ENCODE measurements around the gene DAZAP1.

- no peak for TF ChIP-seq POLR2A (IDR thresholded peaks at IDR 0.05)
- TF ChIP-seq, protein P1, sequence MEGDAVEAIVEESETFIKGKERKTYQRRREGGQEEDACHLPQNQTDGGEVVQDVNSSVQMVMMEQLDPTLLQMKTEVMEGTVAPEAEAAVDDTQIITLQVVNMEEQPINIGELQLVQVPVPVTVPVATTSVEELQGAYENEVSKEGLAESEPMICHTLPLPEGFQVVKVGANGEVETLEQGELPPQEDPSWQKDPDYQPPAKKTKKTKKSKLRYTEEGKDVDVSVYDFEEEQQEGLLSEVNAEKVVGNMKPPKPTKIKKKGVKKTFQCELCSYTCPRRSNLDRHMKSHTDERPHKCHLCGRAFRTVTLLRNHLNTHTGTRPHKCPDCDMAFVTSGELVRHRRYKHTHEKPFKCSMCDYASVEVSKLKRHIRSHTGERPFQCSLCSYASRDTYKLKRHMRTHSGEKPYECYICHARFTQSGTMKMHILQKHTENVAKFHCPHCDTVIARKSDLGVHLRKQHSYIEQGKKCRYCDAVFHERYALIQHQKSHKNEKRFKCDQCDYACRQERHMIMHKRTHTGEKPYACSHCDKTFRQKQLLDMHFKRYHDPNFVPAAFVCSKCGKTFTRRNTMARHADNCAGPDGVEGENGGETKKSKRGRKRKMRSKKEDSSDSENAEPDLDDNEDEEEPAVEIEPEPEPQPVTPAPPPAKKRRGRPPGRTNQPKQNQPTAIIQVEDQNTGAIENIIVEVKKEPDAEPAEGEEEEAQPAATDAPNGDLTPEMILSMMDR (IDR thresholded peaks at IDR 0.05 in 4 of 5, conservative IDR thresholded peaks at IDR 0.05 in 1 of 5), result no peak
Measured at GRCh38 chr19:1483979-1484428, 76.6 kb downstream of the DAZAP1 start.

Data from gastrocnemius medialis (tissue), 4 donors.